Thyroid gland (tissue), 4 donors: ENCODE data around the gene HMGCLL1.

Experiments
- CTCF ChIP-seq, 6 experiments: fragments of 200-600 bp in 3 of 6; fragments of 450-650 bp in 3 of 6; sonication (generic) in 3 of 6; IDR thresholded peaks; one replicate each; pipeline ENCODE4 v1.5.1; 2016 to 2019; ENCODE audit warnings: antibody characterized with exemption in 6 of 6, mild to moderate bottlenecking in 2 of 6, inconsistent platforms in 1 of 6, moderate library complexity in 1 of 6
- POLR2A ChIP-seq, 2 donors: fragments of 450-650 bp; IDR thresholded peaks; one replicate each; pipeline ENCODE4 v1.6.1; 2017; ENCODE audit warnings: antibody characterized with exemption in 2 of 2, mild to moderate bottlenecking in 2 of 2, moderate library complexity in 1 of 2

DNA sequence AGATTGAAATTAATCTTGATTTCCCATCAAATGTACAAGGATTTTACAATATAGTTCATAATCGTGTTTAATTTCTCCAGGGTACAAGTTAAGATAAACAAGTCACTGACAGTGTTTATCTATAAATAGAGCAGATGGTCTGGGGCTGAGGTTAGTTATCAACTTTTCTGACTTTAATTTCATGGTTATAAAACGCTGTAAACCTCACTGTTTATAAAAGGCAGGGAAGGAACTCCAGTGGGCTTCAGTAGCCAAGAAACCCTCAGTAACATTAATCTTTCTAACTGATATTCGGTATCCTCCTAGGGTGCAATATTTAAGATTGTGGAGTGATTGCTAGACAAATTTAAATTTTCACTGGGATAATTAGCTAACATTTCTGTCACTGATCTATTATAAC lies 183.1 kb downstream of the HMGCLL1 start:
- TF ChIP-seq CTCF (IDR thresholded peaks at IDR 0.05) (no peak), POLR2A (IDR thresholded peaks at IDR 0.05) (no peak)
